Measurements from ENCODE around the gene JAM2. TPM values are rescaled to one million over a fixed set of nuclear protein-coding genes. Genes with fewer than 3 reads are reported as not detected.

The JAM2 gene
- total and polyA plus RNA-seq, 2 of the 4 experiments (the other 2 are of a cell fraction) = 0.72 to 2.1 TPM

DNA sequence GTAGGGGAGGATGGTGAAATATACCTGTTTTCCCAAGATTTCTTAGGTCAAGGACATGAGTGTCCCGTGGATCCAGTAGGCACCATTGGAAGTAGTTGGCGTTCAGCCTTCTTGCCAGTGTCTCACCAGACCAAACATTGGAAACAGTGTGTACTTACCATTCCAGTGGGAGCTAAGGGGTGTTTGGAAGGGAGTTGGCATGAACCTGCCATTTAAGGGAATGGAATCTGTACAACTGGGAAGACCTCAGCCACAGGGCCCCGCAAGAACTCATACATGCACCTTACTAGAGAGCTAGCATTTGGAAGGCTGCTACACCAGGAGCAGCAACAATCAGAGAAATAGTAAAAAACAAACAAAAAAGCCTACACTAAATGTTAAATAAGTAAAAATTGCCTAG lies 82.9 kb downstream of the JAM2 start:
- Histone ChIP-seq H4K5ac (ENCODE audit: low read depth, low read length) (no peak overlapping the region), H4K20me1 (ENCODE audit: insufficient read depth, low read length) (no peaks in the 10 kb centered on the region; the same call in 1 of the 2 replicates), H2BK120ac (ENCODE audit: low read depth, low read length) (no peak overlapping the region), H3K4me2 (ENCODE audit: low read depth, low read length) (no peak overlapping the region), H4K8ac (ENCODE audit: low read depth in 2 of 2, low read length in 2 of 2) (no peak overlapping the region), H3K4me1 (ENCODE audit: control insufficient read depth, insufficient read depth, low read length) (no peaks in the 10 kb centered on the region), H3K4me3 (ENCODE audit: insufficient read depth, low read depth, low read length) (no peak overlapping the region), H2BK15ac (ENCODE audit: low read depth, low read length) (no peak overlapping the region), H2BK5ac (ENCODE audit: low read depth, low read length, poor library complexity, severe bottlenecking) (no peak overlapping the region), H4K91ac (ENCODE audit: insufficient read depth, low read depth, low read length) (no peak overlapping the region), H3K56ac (ENCODE audit: extremely low read depth, insufficient read depth, low read length) (no peak overlapping the region), H3K18ac (ENCODE audit: low read depth, low read length) (no peak overlapping the region), H3K9ac (ENCODE audit: low read depth, low read length) (no peak overlapping the region), H3K4ac (ENCODE audit: low read depth, low read length) (no peak overlapping the region), H2AK5ac (ENCODE audit: low read depth, low read length) (no peak overlapping the region), H3K14ac (replicated peaks; ENCODE audit: low read depth, low read length) (no peak overlapping the region), H3K23ac (ENCODE audit: low read depth, low read length) (no peak overlapping the region), H3K27ac (ENCODE audit: insufficient read depth, low read length) (no peak overlapping the region), H3K27me3 (ENCODE audit: control insufficient read depth, insufficient read depth, low read length) (no peaks in the 10 kb centered on the region), H2AK9ac (replicated peaks; ENCODE audit: low read depth, low read length, poor library complexity) (no peak overlapping the region), H3K9me3 (ENCODE audit: control insufficient read depth, insufficient read depth, low read length) (no peaks in the 10 kb centered on the region), H3K79me1 (ENCODE audit: low read depth in 1 of 2, low read length in 2 of 2) (0 out of 4 replicates have a peak, but pooled peaks cover 0 to 4% of the 10 kb centered on the region in 2 experiments), H3K36me3 (ENCODE audit: control insufficient read depth, insufficient read depth, low read length) (peaks cover 24% of the 10 kb centered on the region), H2AFZ (replicated peaks; ENCODE audit: low read length, poor library complexity) (no peak overlapping the region), H3K9me1 (ENCODE audit: insufficient read depth, low read length) (0 out of 2 replicates have a peak, but pooled peaks cover 4% of the 10 kb centered on the region), H2BK20ac (ENCODE audit: low read depth, low read length) (no peak overlapping the region)
- TF ChIP-seq BHLHE40 (IDR thresholded peaks at IDR 0.05; ENCODE audit: low read depth, low read length) = no peak
- TF ChIP-seq CEBPB (IDR thresholded peaks at IDR 0.05; ENCODE audit: low read depth, low read length) = no peak
- no peak for TF ChIP-seq FOS (IDR thresholded peaks at IDR 0.05; ENCODE audit: low read depth, low read length)
- TF ChIP-seq, protein P1, sequence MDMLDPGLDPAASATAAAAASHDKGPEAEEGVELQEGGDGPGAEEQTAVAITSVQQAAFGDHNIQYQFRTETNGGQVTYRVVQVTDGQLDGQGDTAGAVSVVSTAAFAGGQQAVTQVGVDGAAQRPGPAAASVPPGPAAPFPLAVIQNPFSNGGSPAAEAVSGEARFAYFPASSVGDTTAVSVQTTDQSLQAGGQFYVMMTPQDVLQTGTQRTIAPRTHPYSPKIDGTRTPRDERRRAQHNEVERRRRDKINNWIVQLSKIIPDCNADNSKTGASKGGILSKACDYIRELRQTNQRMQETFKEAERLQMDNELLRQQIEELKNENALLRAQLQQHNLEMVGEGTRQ (IDR thresholded peaks at IDR 0.05; ENCODE audit: low read depth, low read length) = no peak
- TF ChIP-seq MAZ (IDR thresholded peaks at IDR 0.05; ENCODE audit: borderline replicate concordance, low read depth, low read length) = no peak
- TF ChIP-seq ELK1 (IDR thresholded peaks at IDR 0.05; ENCODE audit: borderline replicate concordance, low read depth, low read length) = no peak
- no peak for TF ChIP-seq CHD1 (IDR thresholded peaks at IDR 0.05; ENCODE audit: low read depth, low read length)
- TF ChIP-seq RAD21 (IDR thresholded peaks at IDR 0.05; ENCODE audit: low read length) = no peak
- no peak for TF ChIP-seq RFX5 (IDR thresholded peaks at IDR 0.05; ENCODE audit: low read depth, low read length)
- TF ChIP-seq MXI1 (IDR thresholded peaks at IDR 0.05; ENCODE audit: borderline replicate concordance, low read depth, low read length) = no peak
- TF ChIP-seq POLR2A (IDR thresholded peaks at IDR 0.05; ENCODE audit: low read depth, low read length) = no peak
- TF ChIP-seq SMC3 (IDR thresholded peaks at IDR 0.05; ENCODE audit: low read depth, low read length) = no peak
- no peak for TF ChIP-seq RCOR1 (IDR thresholded peaks at IDR 0.05; ENCODE audit: insufficient replicate concordance, low read length)
- TF ChIP-seq, protein P2, sequence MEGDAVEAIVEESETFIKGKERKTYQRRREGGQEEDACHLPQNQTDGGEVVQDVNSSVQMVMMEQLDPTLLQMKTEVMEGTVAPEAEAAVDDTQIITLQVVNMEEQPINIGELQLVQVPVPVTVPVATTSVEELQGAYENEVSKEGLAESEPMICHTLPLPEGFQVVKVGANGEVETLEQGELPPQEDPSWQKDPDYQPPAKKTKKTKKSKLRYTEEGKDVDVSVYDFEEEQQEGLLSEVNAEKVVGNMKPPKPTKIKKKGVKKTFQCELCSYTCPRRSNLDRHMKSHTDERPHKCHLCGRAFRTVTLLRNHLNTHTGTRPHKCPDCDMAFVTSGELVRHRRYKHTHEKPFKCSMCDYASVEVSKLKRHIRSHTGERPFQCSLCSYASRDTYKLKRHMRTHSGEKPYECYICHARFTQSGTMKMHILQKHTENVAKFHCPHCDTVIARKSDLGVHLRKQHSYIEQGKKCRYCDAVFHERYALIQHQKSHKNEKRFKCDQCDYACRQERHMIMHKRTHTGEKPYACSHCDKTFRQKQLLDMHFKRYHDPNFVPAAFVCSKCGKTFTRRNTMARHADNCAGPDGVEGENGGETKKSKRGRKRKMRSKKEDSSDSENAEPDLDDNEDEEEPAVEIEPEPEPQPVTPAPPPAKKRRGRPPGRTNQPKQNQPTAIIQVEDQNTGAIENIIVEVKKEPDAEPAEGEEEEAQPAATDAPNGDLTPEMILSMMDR (conservative IDR thresholded peaks at IDR 0.05; ENCODE audit: low read depth, low read length) = no peak
- TF ChIP-seq NFE2L2 (IDR thresholded peaks at IDR 0.05; ENCODE audit: low read depth, low read length) = no peak
- BruUV-seq (replicated peaks) = no TSS peak
- dilution Hi-C loops (cut with HindIII; ENCODE audit: low sequenced_read_pairs, unreplicated experiment) (no loop called here), intact Hi-C loops (cut with micrococcal nuclease) (no loop called here), in situ Hi-C loops (cut with MboI; ENCODE audit: low sequenced_read_pairs) (no loop called here)
- CTCF ChIA-PET = no interaction called here
- WGBS, 2 experiments (ENCODE audit: extremely low coverage in 2 of 2, insufficient read length in 1 of 2) = no CpG with 5 or more reads among the region's 3 CpGs
- no peak for DNase-seq
- POLR2A ChIA-PET (ENCODE audit: unreplicated experiment) = no interaction called here
- no peak for ATAC-seq (ENCODE audit: low read depth)
